GM12878 (cell line): Measurements from ENCODE around the gene ASB4. TPM values are rescaled to one million over a fixed set of nuclear protein-coding genes. Genes with fewer than 3 reads are reported as not detected.
A peak's percentile ranks its signal among the peaks of the same experiment; 100 is the strongest.

Experiments
- ATF7 ChIP-seq: fragments of 450-650 bp; IDR thresholded peaks from 2 replicates; pipeline ENCODE4 v1.6.1; 2016; ENCODE audit warnings: low read depth, mild to moderate bottlenecking
- CHD4 ChIP-seq: fragments of 200-600 bp; sonication (generic); IDR thresholded peaks from 2 replicates; pipeline ENCODE4 v1.6.1; 2016; ENCODE audit warnings: mild to moderate bottlenecking
- E4F1 ChIP-seq: fragments of 450-650 bp; IDR thresholded peaks from 2 replicates; pipeline ENCODE4 v1.6.1; 2018; ENCODE audit warnings: borderline replicate concordance, mild to moderate bottlenecking; ENCODE audit not compliant: partially characterized antibody
- EZH2 ChIP-seq: IDR thresholded peaks from 2 replicates; pipeline ENCODE4 v1.6.1; 2012; ENCODE audit warnings: low read depth, mild to moderate bottlenecking, control low read depth, inconsistent platforms, low read length, borderline replicate concordance; ENCODE audit not compliant: control insufficient read depth
- FOXM1 ChIP-seq: IDR thresholded peaks from 2 replicates; pipeline ENCODE4 v1.6.1; 2012; ENCODE audit warnings: low read depth, mild to moderate bottlenecking, inconsistent platforms, low read length, moderate library complexity
- GATAD2B ChIP-seq: fragments of 450-650 bp; conservative IDR thresholded peaks from 2 replicates; pipeline ENCODE4 v1.6.1; 2017; ENCODE audit warnings: low read depth, mild to moderate bottlenecking, moderate library complexity
- NKRF ChIP-seq: fragments of 450-650 bp; conservative IDR thresholded peaks from 2 replicates; pipeline ENCODE4 v1.6.1; 2017; ENCODE audit warnings: mild to moderate bottlenecking, moderate library complexity
- POLR2AphosphoS5 ChIP-seq: IDR thresholded peaks from 2 replicates; pipeline ENCODE4 v1.6.1; 2011; ENCODE audit warnings: mild to moderate bottlenecking, low read length, inconsistent platforms
- RAD51 ChIP-seq: fragments of 450-650 bp; IDR thresholded peaks from 2 replicates; pipeline ENCODE4 v1.6.1; 2016; ENCODE audit warnings: moderate library complexity, mild to moderate bottlenecking, inconsistent platforms
- SIN3A ChIP-seq: IDR thresholded peaks from 2 replicates; pipeline ENCODE4 v1.6.1; 2012; ENCODE audit warnings: low read depth, low read length, improper control_type of control experiment
- ZZZ3 ChIP-seq: IDR thresholded peaks from 2 replicates; pipeline ENCODE4 v1.6.1; 2011; ENCODE audit warnings: low read depth; ENCODE audit not compliant: control insufficient read depth, insufficient read length
- polyA plus RNA-seq, 11 experiments: library from polyadenylated mRNA; depleted of rRNA in 4 of 11; unstranded in 6 of 11; stranded (reverse) in 5 of 11; fragments of >200 nt; fragmentation: Nextera tagmentation in 4 of 11; fragmentation: Illumina TruSeq in 1 of 11; extraction: Ambion mirVana in 4 of 11; extraction: Trizol in 1 of 11; gene quantifications; 1 replicate in 1 of 11; 2 replicates in 10 of 11; pipeline versions ENCODE4 v1.2.1 to v1.2.3, GENCODE V29; 2011 to 2016; ENCODE audit warnings: inconsistent platforms in 2 of 11, missing spikeins in 2 of 11, low read depth in 1 of 11
- total RNA-seq, 4 experiments: library from RNA; depleted of rRNA in 3 of 4; stranded (reverse); fragments of >200 nt in 3 of 4; fragmentation: Illumina TruSeq in 1 of 4; extraction: Trizol in 1 of 4; gene quantifications; 2 replicates each; pipeline versions ENCODE4 v1.2.1 to v1.2.3, GENCODE V29; 2013 to 2021
- TF ChIP-seq, protein P1 (sequence below): fragments of 450-650 bp; IDR thresholded peaks from 2 replicates; pipeline ENCODE4 v1.6.1; 2017; ENCODE audit warnings: low read depth, mild to moderate bottlenecking, moderate library complexity
- TF ChIP-seq, protein P2 (sequence below): IDR thresholded peaks from 2 replicates; pipeline ENCODE4 v1.6.1; 2011; ENCODE audit warnings: borderline replicate concordance, low read depth, mild to moderate bottlenecking, moderate library complexity, low read length; ENCODE audit not compliant: insufficient read depth, poor library complexity, severe bottlenecking
- TF ChIP-seq, protein P3 (sequence below): fragments of 450-650 bp; IDR thresholded peaks from 2 replicates; pipeline ENCODE4 v1.6.1; 2014; ENCODE audit warnings: mild to moderate bottlenecking
- TF ChIP-seq, protein P4 (sequence below): fragments of 450-650 bp; IDR thresholded peaks from 2 replicates; pipeline ENCODE4 v1.6.1; 2017; ENCODE audit warnings: mild to moderate bottlenecking, moderate library complexity

ASB4 gene
- total and polyA plus RNA-seq, 10 of the 15 experiments (the other 5 are each of a cell fraction or from before 2014, with no cell fraction given): 0.12 to 1.1 TPM; not detected in 8

GRCh38 chr7:95501261-95501832, 15.6 kb downstream of the ASB4 start (continued):
- TF ChIP-seq POLR2AphosphoS5 (no peak), FOXM1 (peak; percentile 92), E4F1 (no peak), ATF7 (peak; percentile 98), RAD51 (peak; percentile 78), CHD4 (no peak), NKRF (no peak; the same call in 1 of the 2 replicates), GATAD2B (peak; percentile 96), EZH2 (no peak), SIN3A (no peak), ZZZ3 (no peak)
- TF ChIP-seq, protein P1, sequence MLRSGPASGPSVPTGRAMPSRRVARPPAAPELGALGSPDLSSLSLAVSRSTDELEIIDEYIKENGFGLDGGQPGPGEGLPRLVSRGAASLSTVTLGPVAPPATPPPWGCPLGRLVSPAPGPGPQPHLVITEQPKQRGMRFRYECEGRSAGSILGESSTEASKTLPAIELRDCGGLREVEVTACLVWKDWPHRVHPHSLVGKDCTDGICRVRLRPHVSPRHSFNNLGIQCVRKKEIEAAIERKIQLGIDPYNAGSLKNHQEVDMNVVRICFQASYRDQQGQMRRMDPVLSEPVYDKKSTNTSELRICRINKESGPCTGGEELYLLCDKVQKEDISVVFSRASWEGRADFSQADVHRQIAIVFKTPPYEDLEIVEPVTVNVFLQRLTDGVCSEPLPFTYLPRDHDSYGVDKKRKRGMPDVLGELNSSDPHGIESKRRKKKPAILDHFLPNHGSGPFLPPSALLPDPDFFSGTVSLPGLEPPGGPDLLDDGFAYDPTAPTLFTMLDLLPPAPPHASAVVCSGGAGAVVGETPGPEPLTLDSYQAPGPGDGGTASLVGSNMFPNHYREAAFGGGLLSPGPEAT: peak; percentile 99
- TF ChIP-seq, protein P2, sequence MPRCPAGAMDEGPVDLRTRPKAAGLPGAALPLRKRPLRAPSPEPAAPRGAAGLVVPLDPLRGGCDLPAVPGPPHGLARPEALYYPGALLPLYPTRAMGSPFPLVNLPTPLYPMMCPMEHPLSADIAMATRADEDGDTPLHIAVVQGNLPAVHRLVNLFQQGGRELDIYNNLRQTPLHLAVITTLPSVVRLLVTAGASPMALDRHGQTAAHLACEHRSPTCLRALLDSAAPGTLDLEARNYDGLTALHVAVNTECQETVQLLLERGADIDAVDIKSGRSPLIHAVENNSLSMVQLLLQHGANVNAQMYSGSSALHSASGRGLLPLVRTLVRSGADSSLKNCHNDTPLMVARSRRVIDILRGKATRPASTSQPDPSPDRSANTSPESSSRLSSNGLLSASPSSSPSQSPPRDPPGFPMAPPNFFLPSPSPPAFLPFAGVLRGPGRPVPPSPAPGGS: peak; percentile 73
- TF ChIP-seq, protein P3, sequence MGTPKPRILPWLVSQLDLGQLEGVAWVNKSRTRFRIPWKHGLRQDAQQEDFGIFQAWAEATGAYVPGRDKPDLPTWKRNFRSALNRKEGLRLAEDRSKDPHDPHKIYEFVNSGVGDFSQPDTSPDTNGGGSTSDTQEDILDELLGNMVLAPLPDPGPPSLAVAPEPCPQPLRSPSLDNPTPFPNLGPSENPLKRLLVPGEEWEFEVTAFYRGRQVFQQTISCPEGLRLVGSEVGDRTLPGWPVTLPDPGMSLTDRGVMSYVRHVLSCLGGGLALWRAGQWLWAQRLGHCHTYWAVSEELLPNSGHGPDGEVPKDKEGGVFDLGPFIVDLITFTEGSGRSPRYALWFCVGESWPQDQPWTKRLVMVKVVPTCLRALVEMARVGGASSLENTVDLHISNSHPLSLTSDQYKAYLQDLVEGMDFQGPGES: no peak
- TF ChIP-seq, protein P4, sequence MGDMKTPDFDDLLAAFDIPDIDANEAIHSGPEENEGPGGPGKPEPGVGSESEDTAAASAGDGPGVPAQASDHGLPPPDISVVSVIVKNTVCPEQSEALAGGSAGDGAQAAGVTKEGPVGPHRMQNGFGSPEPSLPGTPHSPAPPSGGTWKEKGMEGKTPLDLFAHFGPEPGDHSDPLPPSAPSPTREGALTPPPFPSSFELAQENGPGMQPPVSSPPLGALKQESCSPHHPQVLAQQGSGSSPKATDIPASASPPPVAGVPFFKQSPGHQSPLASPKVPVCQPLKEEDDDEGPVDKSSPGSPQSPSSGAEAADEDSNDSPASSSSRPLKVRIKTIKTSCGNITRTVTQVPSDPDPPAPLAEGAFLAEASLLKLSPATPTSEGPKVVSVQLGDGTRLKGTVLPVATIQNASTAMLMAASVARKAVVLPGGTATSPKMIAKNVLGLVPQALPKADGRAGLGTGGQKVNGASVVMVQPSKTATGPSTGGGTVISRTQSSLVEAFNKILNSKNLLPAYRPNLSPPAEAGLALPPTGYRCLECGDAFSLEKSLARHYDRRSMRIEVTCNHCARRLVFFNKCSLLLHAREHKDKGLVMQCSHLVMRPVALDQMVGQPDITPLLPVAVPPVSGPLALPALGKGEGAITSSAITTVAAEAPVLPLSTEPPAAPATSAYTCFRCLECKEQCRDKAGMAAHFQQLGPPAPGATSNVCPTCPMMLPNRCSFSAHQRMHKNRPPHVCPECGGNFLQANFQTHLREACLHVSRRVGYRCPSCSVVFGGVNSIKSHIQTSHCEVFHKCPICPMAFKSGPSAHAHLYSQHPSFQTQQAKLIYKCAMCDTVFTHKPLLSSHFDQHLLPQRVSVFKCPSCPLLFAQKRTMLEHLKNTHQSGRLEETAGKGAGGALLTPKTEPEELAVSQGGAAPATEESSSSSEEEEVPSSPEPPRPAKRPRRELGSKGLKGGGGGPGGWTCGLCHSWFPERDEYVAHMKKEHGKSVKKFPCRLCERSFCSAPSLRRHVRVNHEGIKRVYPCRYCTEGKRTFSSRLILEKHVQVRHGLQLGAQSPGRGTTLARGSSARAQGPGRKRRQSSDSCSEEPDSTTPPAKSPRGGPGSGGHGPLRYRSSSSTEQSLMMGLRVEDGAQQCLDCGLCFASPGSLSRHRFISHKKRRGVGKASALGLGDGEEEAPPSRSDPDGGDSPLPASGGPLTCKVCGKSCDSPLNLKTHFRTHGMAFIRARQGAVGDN: peak; percentile 82; the same call in 1 of the 2 replicates
